ENCODE results near the gene SAPCD2. TPM values are rescaled to one million over a fixed set of nuclear protein-coding genes. Genes with fewer than 3 reads are reported as not detected.
A peak's percentile ranks its signal among the peaks of the same experiment; 100 is the strongest.

SAPCD2 gene
- total and polyA plus RNA-seq, 2 experiments from 2014 or later = 4.7 to 42.1 TPM

- no peak for TF ChIP-seq CTCF (IDR thresholded peaks at IDR 0.05; ENCODE audit: low read depth, low read length)
- H3K27ac ChIP-seq = no peak overlapping the region
These were observed 19.0 kb upstream of the SAPCD2 start for GRCh38 chr9:137089232-137089947.

GRCh38 chr9:137088121-137088520, 17.8 kb upstream of the SAPCD2 start:
- no peaks in the 10 kb centered on the region for H3K27me3 ChIP-seq
- H3K4me3 ChIP-seq = no peak overlapping the region
- peaks cover 4% of the 10 kb centered on the region for H3K4me1 ChIP-seq (ENCODE audit: low read depth)
- no peaks in the 10 kb centered on the region for H3K9me3 ChIP-seq (ENCODE audit: low read depth)
- H3K27ac ChIP-seq = no peak overlapping the region
- no peak for DNase-seq (ENCODE audit: low read depth in 1 of 2, low spot score in 1 of 2)
- H3K36me3 ChIP-seq = peaks cover 3% of the 10 kb centered on the region
- no peak for TF ChIP-seq CTCF (IDR thresholded peaks at IDR 0.05; ENCODE audit: low read depth, low read length)

More at GRCh38 chr9:137089232-137089947, 19.0 kb upstream of the SAPCD2 start:
- Histone ChIP-seq H3K4me3 (no peak overlapping the region), H3K27me3 (no peaks in the 10 kb centered on the region), H3K4me1 (ENCODE audit: low read depth) (peaks cover 4% of the 10 kb centered on the region), H3K36me3 (peaks cover 3% of the 10 kb centered on the region), H3K9me3 (ENCODE audit: low read depth) (no peaks in the 10 kb centered on the region)
- no peak for DNase-seq (ENCODE audit: low read depth in 1 of 2, low spot score in 1 of 2)

GRCh38 chr9:137087409-137087925, 17.1 kb upstream of the SAPCD2 start:
- Histone ChIP-seq H3K27me3 (no peaks in the 10 kb centered on the region), H3K4me1 (ENCODE audit: low read depth) (peaks cover 4% of the 10 kb centered on the region), H3K27ac (peak overlapping the region; percentile 86), H3K36me3 (peaks cover 3% of the 10 kb centered on the region), H3K4me3 (peak overlapping the region; percentile 66), H3K9me3 (ENCODE audit: low read depth) (no peaks in the 10 kb centered on the region)
- DNase-seq (ENCODE audit: low read depth in 1 of 2, low spot score in 1 of 2) = no peak
- no peak for TF ChIP-seq CTCF (IDR thresholded peaks at IDR 0.05; ENCODE audit: low read depth, low read length)

GRCh38 chr9:137086531-137087408, 16.4 kb upstream of the SAPCD2 start, which contains the start of gene MAN1B1:
MAN1B1 (plus strand) TSS chr9:137086985; CDS start chr9:137087000, 15 bp downstream.
- TF ChIP-seq CTCF (IDR thresholded peaks at IDR 0.05; ENCODE audit: low read depth, low read length) = no peak
- peak within 1 kb of the TSS; percentile 86 for H3K27ac ChIP-seq

GRCh38 chr9:137085920-137086530, 15.7 kb upstream of the SAPCD2 start:
- Histone ChIP-seq H3K4me1 (ENCODE audit: low read depth) (peaks cover 4% of the 10 kb centered on the region), H3K9me3 (ENCODE audit: low read depth) (no peaks in the 10 kb centered on the region), H3K36me3 (peaks cover 3% of the 10 kb centered on the region), H3K27ac (peak overlapping the region; percentile 36), H3K4me3 (peak overlapping the region; percentile 66), H3K27me3 (no peaks in the 10 kb centered on the region)
- DNase-seq (ENCODE audit: low read depth in 1 of 2, low spot score in 1 of 2) = peak; percentile 36 to 37
- no peak for TF ChIP-seq CTCF (IDR thresholded peaks at IDR 0.05; ENCODE audit: low read depth, low read length)

More at GRCh38 chr9:137086531-137087408, 16.4 kb upstream of the SAPCD2 start, which contains the start of gene MAN1B1:
- Histone ChIP-seq H3K9me3 (ENCODE audit: low read depth) (no peaks in the 10 kb centered on the region), H3K4me3 (peak within 1 kb of the TSS; percentile 66), H3K4me1 (ENCODE audit: low read depth) (peaks cover 4% of the 10 kb centered on the region), H3K27me3 (no peaks in the 10 kb centered on the region), H3K36me3 (peaks cover 3% of the 10 kb centered on the region)
- DNase-seq (ENCODE audit: low read depth in 1 of 2, low spot score in 1 of 2) = peak; percentile 99

Measured in cardiac muscle cell (in vitro differentiated cells and primary cell).